ENCODE results near the gene KDM4D. TPM values are rescaled to one million over a fixed set of nuclear protein-coding genes. Genes with fewer than 3 reads are reported as not detected.
"Not testable (repeated sequence)": the region's sequence is repeated elsewhere in the genome, so short reads cannot be mapped to it uniquely, and the experiment has no call there.

Gene KDM4D
- total RNA-seq, 1 donor from 2014 or later = 1.2 TPM

DNA sequence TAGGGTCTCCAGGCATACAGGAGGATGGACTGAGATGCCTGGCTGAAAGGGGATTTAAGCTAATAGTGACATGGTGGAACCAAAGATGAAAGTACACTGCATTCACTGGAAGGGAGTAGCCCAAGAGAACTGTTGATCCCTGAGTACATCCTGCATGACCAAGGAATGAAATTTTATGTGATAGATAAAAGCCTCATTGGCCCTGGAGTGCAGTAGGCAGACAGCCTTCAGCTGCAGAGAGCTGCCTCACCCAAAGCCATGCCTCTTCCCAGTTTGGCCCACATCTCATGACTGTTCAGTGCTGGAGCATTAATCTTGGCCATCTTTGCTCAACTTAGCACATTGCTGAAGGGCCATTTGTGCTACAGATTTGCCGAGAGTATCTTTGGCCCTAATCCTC, 59.5 kb downstream of the KDM4D start:
- DNase-seq (ENCODE audit: low spot score) = no peak

GRCh38 chr11:95035316-95035715, 61.8 kb downstream of the KDM4D start:
- DNase-seq (ENCODE audit: low spot score) = no peak

DNA sequence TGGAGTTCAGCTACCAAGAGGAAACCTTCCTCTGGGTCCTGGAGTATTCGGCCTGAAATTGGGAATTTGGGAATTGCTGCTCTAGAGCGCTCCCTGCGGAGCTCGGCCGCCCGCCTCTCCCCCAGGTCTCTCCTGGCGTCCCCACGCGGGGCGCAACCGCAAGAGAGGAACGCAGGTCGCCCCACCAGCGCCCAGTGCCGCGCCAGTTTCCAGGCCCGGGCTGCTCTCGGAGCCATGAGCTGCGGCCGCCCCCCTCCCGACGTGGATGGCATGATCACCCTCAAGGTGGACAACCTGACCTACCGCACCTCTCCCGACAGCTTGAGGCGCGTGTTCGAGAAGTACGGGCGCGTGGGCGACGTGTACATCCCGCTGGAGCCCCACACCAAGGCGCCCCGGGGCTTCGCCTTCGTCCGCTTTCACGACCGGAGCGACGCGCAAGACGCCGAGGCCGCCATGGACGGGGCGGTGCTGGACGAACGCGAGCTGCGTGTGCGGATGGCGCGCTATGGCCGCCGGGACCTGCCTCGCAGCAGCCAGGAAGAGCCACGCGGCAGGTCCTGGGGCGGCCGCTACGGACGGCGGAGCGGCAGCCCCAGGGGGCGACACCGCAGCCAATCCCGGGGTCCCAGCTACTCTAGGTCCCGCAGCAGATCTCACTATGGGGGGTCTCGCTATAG, 64.0 kb downstream of the KDM4D start:
- not testable (repeated sequence) for DNase-seq (ENCODE audit: low spot score)

- DNase-seq (ENCODE audit: low spot score) = no peak
Observed at GRCh38 chr11:95042239-95042638, 68.7 kb downstream of the KDM4D start.

DNA sequence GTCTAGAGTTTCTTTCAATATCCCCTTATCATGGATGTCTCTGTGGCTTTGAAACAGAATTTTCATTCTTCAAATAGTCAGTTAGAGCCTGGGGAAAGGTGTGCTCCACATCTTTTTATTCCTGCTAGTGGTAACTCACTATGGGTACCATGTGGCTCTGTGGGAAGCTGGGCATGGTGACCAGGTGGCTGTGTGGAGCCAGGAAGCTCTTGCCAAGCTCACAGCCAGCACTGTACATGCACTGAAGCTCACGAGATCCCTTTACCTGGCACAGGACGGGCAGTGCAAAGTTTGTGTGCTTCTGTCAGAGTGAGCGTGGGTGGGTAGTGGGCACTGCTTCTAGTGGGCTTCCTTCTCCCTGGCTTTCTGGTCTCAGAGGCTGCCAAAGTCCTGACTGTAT, 69.4 kb downstream of the KDM4D start:
- DNase-seq (ENCODE audit: low spot score) = no peak

DNA sequence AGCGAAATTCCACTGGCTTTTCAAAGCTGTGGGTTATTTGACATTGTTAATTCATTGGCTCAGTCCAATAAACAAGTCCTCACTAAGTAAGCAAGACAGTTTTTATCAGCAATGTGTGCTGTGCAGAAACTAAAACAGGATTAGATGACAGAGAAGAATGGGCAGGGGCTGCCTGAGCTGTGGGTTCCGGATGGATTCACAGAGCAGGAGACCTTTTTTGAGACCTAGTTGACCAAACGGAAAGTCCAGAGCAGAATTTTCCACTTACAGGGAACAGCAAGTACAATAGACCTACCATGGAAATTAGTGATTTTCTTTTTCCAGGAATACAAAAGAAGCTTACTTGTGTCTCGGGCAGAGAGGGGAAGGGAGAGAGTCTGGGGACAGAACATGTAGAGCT, 70.5 kb downstream of the KDM4D start:
- no peak for DNase-seq (ENCODE audit: low spot score)

GRCh38 chr11:95045812-95046211, 72.3 kb downstream of the KDM4D start:
- no peak for DNase-seq (ENCODE audit: low spot score)

Other genes with a start within 250 kb of the KDM4D start
- gene AMOTL1, start 205.4 kb upstream of the KDM4D start, total RNA-seq = 84.2 TPM
- gene CWC15, start 153 bp upstream of the KDM4D start, total RNA-seq = 58.5 TPM
- gene KDM4E, start 51.5 kb downstream of the KDM4D start, total RNA-seq = not detected
- not detected for gene KDM4F, start 75.7 kb downstream of the KDM4D start, total RNA-seq
- gene SRSF8, start 93.2 kb downstream of the KDM4D start, total RNA-seq = 58.0 TPM
- gene ENDOD1, start 116.1 kb downstream of the KDM4D start, total RNA-seq = 36.7 TPM

Measured in ureter (tissue), 1 donor.